Measurements from ENCODE around the gene CDCA3. TPM values are rescaled to one million over a fixed set of nuclear protein-coding genes. Genes with fewer than 3 reads are reported as not detected.
"Not testable (repeated sequence)": the region's sequence is repeated elsewhere in the genome, so short reads cannot be mapped to it uniquely, and the experiment has no call there.

Gene CDCA3
- polyA plus RNA-seq, 6 donors from 2014 or later = 0.74 to 1.0 (median 0.89) TPM; not detected in 2

- H3K36me3 Mint-ChIP-seq = peaks cover 7 to 12% of the 10 kb centered on the region in 2 donors
- no peak for DNase-seq
- no peaks in the 10 kb centered on the region for H3K9me3 Mint-ChIP-seq
- H3K27ac Mint-ChIP-seq = peak overlapping the region in 5 of 6 donors; percentile 37 to 92 (median 67)
- no peaks in the 10 kb centered on the region for H3K27me3 Mint-ChIP-seq
- peak overlapping the region; percentile 81 to 92 (median 86) for H3K4me3 Mint-ChIP-seq
- ATAC-seq (ENCODE audit: low read depth in 2 of 2) = no peak
- peaks cover 37 to 54% (median 47%) of the 10 kb centered on the region in 3 donors for H3K4me1 Mint-ChIP-seq
Measured at GRCh38 chr12:6868211-6869048, 17.3 kb upstream of the CDCA3 start.

DNA sequence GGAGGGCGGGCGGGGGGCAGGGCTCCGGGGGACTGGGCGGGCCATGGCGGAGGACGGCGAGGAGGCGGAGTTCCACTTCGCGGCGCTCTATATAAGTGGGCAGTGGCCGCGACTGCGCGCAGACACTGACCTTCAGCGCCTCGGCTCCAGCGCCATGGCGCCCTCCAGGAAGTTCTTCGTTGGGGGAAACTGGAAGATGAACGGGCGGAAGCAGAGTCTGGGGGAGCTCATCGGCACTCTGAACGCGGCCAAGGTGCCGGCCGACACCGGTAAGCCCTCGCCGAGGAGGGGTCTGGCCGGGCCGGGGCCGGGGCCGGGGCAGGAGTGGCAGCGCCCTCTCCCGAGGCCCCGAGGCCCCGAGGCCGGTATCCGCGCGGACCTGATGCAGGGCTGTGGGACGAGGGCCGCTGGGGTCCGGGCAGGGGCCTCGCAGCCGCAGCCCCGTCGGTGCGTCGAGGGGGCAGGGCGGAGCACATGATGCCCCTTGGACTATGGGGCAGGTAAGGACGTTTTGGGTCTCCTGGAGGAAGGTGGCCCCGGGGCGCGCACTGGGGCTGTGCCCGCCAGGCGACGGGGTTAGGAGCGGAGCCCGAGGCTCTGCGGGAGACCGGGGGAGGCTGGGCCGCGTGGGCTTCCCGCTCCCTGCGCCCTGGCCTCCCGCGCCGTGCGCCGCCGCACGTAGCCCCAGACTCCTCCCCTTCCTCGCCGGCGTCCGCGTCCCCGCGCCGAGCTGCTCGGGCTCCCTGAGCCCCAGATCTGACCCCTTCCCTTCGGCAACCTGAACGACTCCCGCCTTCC, 16.5 kb upstream of the CDCA3 start, which contains the start of gene TPI1:
TSS of gene TPI1 (plus strand) at position 119 of the 798 bp plus-strand sequence. CDS start at position 155, 36 bp downstream.
- Mint-ChIP-seq H3K4me1 (peaks cover 35 to 53% (median 41%) of the 10 kb centered on the region in 3 donors), H3K36me3 (peaks cover 7 to 17% of the 10 kb centered on the region in 2 donors), H3K27ac (peak within 1 kb of the TSS; percentile 60 to 94 (median 81)), H3K4me3 (peak within 1 kb of the TSS; percentile 81 to 98 (median 92)), H3K27me3 (no peaks in the 10 kb centered on the region), H3K9me3 (no peaks in the 10 kb centered on the region)
- DNase-seq (peak; percentile 61), ATAC-seq (ENCODE audit: low read depth in 2 of 2) (peak; percentile 72 to 73)

GRCh38 chr12:6866920-6867412, 15.9 kb upstream of the CDCA3 start:
- Mint-ChIP-seq H3K9me3 (no peaks in the 10 kb centered on the region), H3K4me3 (peak overlapping the region; percentile 81 to 98 (median 92)), H3K27me3 (no peaks in the 10 kb centered on the region), H3K4me1 (peaks cover 28 to 47% (median 35%) of the 10 kb centered on the region in 3 donors), H3K27ac (peak overlapping the region in 5 of 6 donors; percentile 18 to 94 (median 67)), H3K36me3 (peaks cover 7 to 17% of the 10 kb centered on the region in 2 donors)
- DNase-seq (no peak), ATAC-seq (ENCODE audit: low read depth in 2 of 2) (peak; percentile 3 to 13)

GRCh38 chr12:6866163-6866919, 15.3 kb upstream of the CDCA3 start:
- Mint-ChIP-seq H3K36me3 (peaks cover 7 to 18% of the 10 kb centered on the region in 2 donors), H3K4me3 (peak overlapping the region; percentile 81 to 98 (median 92)), H3K9me3 (no peaks in the 10 kb centered on the region), H3K4me1 (peaks cover 24 to 40% (median 30%) of the 10 kb centered on the region in 3 donors), H3K27ac (peak overlapping the region in 2 of 6 donors; percentile 89 to 94), H3K27me3 (no peaks in the 10 kb centered on the region)
- DNase-seq (no peak), ATAC-seq (ENCODE audit: low read depth in 2 of 2) (no peak)

- not testable (repeated sequence) for ATAC-seq (ENCODE audit: low read depth in 2 of 2); DNase-seq; H3K27me3 Mint-ChIP-seq; H3K9me3 Mint-ChIP-seq
- H3K4me3 Mint-ChIP-seq = peak overlapping the region in 5 of 8 donors; percentile 48 to 93 (median 81)
- peaks cover 16 to 28% of the 10 kb centered on the region in 2 donors for H3K36me3 Mint-ChIP-seq
- peaks cover 20 to 31% (median 24%) of the 10 kb centered on the region in 3 donors for H3K4me1 Mint-ChIP-seq
- H3K27ac Mint-ChIP-seq = peak overlapping the region in 1 of 6 donors; percentile 65
Measured at GRCh38 chr12:6865307-6865706, 14.2 kb upstream of the CDCA3 start.

GRCh38 chr12:6863586-6864321, 12.7 kb upstream of the CDCA3 start:
- Mint-ChIP-seq H3K27ac (peak overlapping the region in 1 of 6 donors; percentile 10), H3K36me3 (peaks cover 17 to 28% of the 10 kb centered on the region in 2 donors), H3K4me3 (peak overlapping the region in 1 of 8 donors; percentile 59), H3K4me1 (peaks cover 9 to 19% (median 15%) of the 10 kb centered on the region in 3 donors), H3K9me3 (no peaks in the 10 kb centered on the region), H3K27me3 (no peaks in the 10 kb centered on the region)
- ATAC-seq (ENCODE audit: low read depth in 2 of 2) (no peak), DNase-seq (no peak)

- Mint-ChIP-seq H3K4me3 (no peak overlapping the region), H3K4me1 (peaks cover 1 to 12% (median 7%) of the 10 kb centered on the region in 3 donors), H3K36me3 (peaks cover 20 to 30% of the 10 kb centered on the region in 2 donors), H3K27ac (no peak overlapping the region), H3K27me3 (no peaks in the 10 kb centered on the region), H3K9me3 (no peaks in the 10 kb centered on the region)
- ATAC-seq (ENCODE audit: low read depth in 2 of 2) (no peak), DNase-seq (no peak)
Measured at GRCh38 chr12:6863033-6863432, 11.9 kb upstream of the CDCA3 start.

GRCh38 chr12:6861391-6861790, 10.3 kb upstream of the CDCA3 start:
- ATAC-seq (ENCODE audit: low read depth in 2 of 2) (no peak), DNase-seq (no peak)
- H3K27me3 Mint-ChIP-seq = no peaks in the 10 kb centered on the region
- H3K36me3 Mint-ChIP-seq = peaks cover 24 to 42% of the 10 kb centered on the region in 2 donors
- peaks cover 0 to 11% (median 4%) of the 10 kb centered on the region in 3 donors for H3K4me1 Mint-ChIP-seq
- no peaks in the 10 kb centered on the region for H3K9me3 Mint-ChIP-seq
- no peak overlapping the region for H3K27ac Mint-ChIP-seq
- H3K4me3 Mint-ChIP-seq = peak overlapping the region in 1 of 8 donors; percentile 8

- DNase-seq = no peak
- Mint-ChIP-seq H3K4me3 (peak overlapping the region in 1 of 8 donors; percentile 8), H3K27me3 (no peaks in the 10 kb centered on the region), H3K9me3 (no peaks in the 10 kb centered on the region), H3K4me1 (peaks cover 0 to 11% (median 3%) of the 10 kb centered on the region in 3 donors), H3K27ac (no peak overlapping the region), H3K36me3 (peaks cover 24 to 45% of the 10 kb centered on the region in 2 donors)
- ATAC-seq (ENCODE audit: low read depth in 2 of 2) = no peak
Measured at GRCh38 chr12:6860942-6861341, 9.9 kb upstream of the CDCA3 start.

- Mint-ChIP-seq H3K4me3 (no peak overlapping the region), H3K9me3 (no peaks in the 10 kb centered on the region), H3K27me3 (no peaks in the 10 kb centered on the region), H3K4me1 (peaks cover 0 to 13% (median 0%) of the 10 kb centered on the region in 3 donors), H3K36me3 (peaks cover 27 to 48% of the 10 kb centered on the region in 2 donors), H3K27ac (no peak overlapping the region)
- no peak for ATAC-seq (ENCODE audit: low read depth in 2 of 2)
- DNase-seq = no peak
Measured at GRCh38 chr12:6860116-6860515, 9.0 kb upstream of the CDCA3 start.

- DNase-seq = no peak
- no peak for ATAC-seq (ENCODE audit: low read depth in 2 of 2)
- H3K36me3 Mint-ChIP-seq = peaks cover 21 to 42% of the 10 kb centered on the region in 2 donors
- no peak overlapping the region for H3K27ac Mint-ChIP-seq
- peaks cover 4 to 16% (median 5%) of the 10 kb centered on the region in 3 donors for H3K4me1 Mint-ChIP-seq
- H3K27me3 Mint-ChIP-seq = no peaks in the 10 kb centered on the region
- H3K9me3 Mint-ChIP-seq = no peaks in the 10 kb centered on the region
- no peak overlapping the region for H3K4me3 Mint-ChIP-seq
Measured at GRCh38 chr12:6858799-6859198, 7.7 kb upstream of the CDCA3 start.

- Mint-ChIP-seq H3K4me3 (peak overlapping the region in 1 of 8 donors; percentile 2), H3K9me3 (no peaks in the 10 kb centered on the region), H3K4me1 (peaks cover 22 to 30% (median 26%) of the 10 kb centered on the region in 3 donors), H3K36me3 (peaks cover 12 to 23% of the 10 kb centered on the region in 2 donors), H3K27ac (no peak overlapping the region), H3K27me3 (no peaks in the 10 kb centered on the region)
- no peak for ATAC-seq (ENCODE audit: low read depth in 2 of 2)
- DNase-seq = no peak
Measured at GRCh38 chr12:6855322-6855721, 4.2 kb upstream of the CDCA3 start.
